Neural progenitor cell (in vitro differentiated cells): ENCODE measurements around the gene THAP11. TPM values are rescaled to one million over a fixed set of nuclear protein-coding genes. Genes with fewer than 3 reads are reported as not detected.
A peak's percentile ranks its signal among the peaks of the same experiment; 100 is the strongest.

Experiments used
- DNase-seq: peaks from one replicate; pipeline ENCODE4 v3.0.0-alpha.2; 2016; ENCODE audit warnings: low spot score
- H2AFZ ChIP-seq: fragments of 200-600 bp; sonication (generic); replicated peaks from 2 replicates; pipeline ENCODE4 v1.6.1; 2016; ENCODE audit warnings: antibody characterized with exemption
- H3F3A ChIP-seq: fragments of 200-600 bp; sonication (generic); 2 replicates; pipeline ENCODE4 v1.6.1; 2016; ENCODE audit warnings: antibody characterized with exemption, low read depth
- H3K27ac ChIP-seq: fragments of 200-600 bp; sonication (generic); 2 replicates; pipeline ENCODE4 v1.5.1; 2016; ENCODE audit warnings: mild to moderate bottlenecking
- H3K27me3 ChIP-seq: fragments of 200-600 bp; sonication (generic); 2 replicates; pipeline ENCODE4 v1.6.1; 2016; ENCODE audit warnings: mild to moderate bottlenecking, moderate library complexity
- H3K36me3 ChIP-seq: fragments of 200-600 bp; sonication (generic); 2 replicates; pipeline ENCODE4 v1.5.1; 2016
- H3K4me1 ChIP-seq: fragments of 200-600 bp; sonication (generic); 2 replicates; pipeline ENCODE4 v1.6.1; 2016; ENCODE audit warnings: mixed run types
- H3K4me2 ChIP-seq: fragments of 200-600 bp; sonication (generic); 2 replicates; pipeline ENCODE4 v1.6.1; 2016
- H3K4me3 ChIP-seq: fragments of 200-600 bp; sonication (generic); 2 replicates; pipeline ENCODE4 v1.5.1; 2016
- H3K79me2 ChIP-seq: fragments of 200-600 bp; sonication (generic); 2 replicates; pipeline ENCODE4 v1.6.1; 2016; ENCODE audit warnings: low read depth
- H3K9ac ChIP-seq: fragments of 200-600 bp; sonication (generic); 2 replicates; pipeline ENCODE4 v1.6.1; 2016
- H3K9me3 ChIP-seq: fragments of 200-600 bp; sonication (generic); 2 replicates; pipeline ENCODE4 v1.5.1; 2016; ENCODE audit warnings: low read depth
- H4K20me1 ChIP-seq: fragments of 200-600 bp; sonication (generic); 2 replicates; pipeline ENCODE4 v1.6.1; 2016; ENCODE audit warnings: low read depth
- H3K27ac Mint-ChIP-seq: 3 replicates; pipeline ENCODE4 v1.8.0; 2021; ENCODE audit warnings: mixed read lengths
- H3K27me3 Mint-ChIP-seq: 2 replicates; pipeline ENCODE4 v1.8.0; 2022; ENCODE audit warnings: low read depth, mild to moderate bottlenecking, inconsistent platforms, moderate library complexity, mixed read lengths; ENCODE audit not compliant: insufficient read depth
- H3K36me3 Mint-ChIP-seq: 3 replicates; pipeline ENCODE4 v1.8.0; 2021; ENCODE audit warnings: mixed read lengths
- H3K4me1 Mint-ChIP-seq: 3 replicates; pipeline ENCODE4 v1.8.0; 2021; ENCODE audit warnings: mixed read lengths
- H3K4me3 Mint-ChIP-seq: 3 replicates; pipeline ENCODE4 v1.8.0; 2021; ENCODE audit warnings: mild to moderate bottlenecking, moderate library complexity, mixed read lengths
- H3K9me3 Mint-ChIP-seq: 3 replicates; pipeline ENCODE4 v1.8.0; 2020; ENCODE audit warnings: mixed read lengths
- EZH2 ChIP-seq: fragments of 200-600 bp; sonication (generic); IDR thresholded peaks from 2 replicates; pipeline ENCODE4 v1.6.1; 2017; ENCODE audit warnings: antibody characterized with exemption, mild to moderate bottlenecking, moderate library complexity
- EZH2phosphoT487 ChIP-seq: fragments of 200-600 bp; sonication (generic); IDR thresholded peaks from 2 replicates; pipeline ENCODE4 v1.6.1; 2017; ENCODE audit warnings: antibody characterized with exemption
- total RNA-seq: library from RNA; depleted of rRNA; stranded (reverse); fragments of >200 nt; gene quantifications from 2 replicates; pipeline ENCODE4 v1.2.3, GENCODE V29; 2015; ENCODE audit warnings: low replicate concordance
- TF ChIP-seq, protein P1 (sequence below): fragments of 200-600 bp; sonication (generic); IDR thresholded peaks from 2 replicates; pipeline ENCODE4 v1.5.1; 2017; ENCODE audit warnings: antibody characterized with exemption, mild to moderate bottlenecking

The THAP11 gene
- total RNA-seq, 1 donor from 2014 or later = 27.3 TPM

DNA sequence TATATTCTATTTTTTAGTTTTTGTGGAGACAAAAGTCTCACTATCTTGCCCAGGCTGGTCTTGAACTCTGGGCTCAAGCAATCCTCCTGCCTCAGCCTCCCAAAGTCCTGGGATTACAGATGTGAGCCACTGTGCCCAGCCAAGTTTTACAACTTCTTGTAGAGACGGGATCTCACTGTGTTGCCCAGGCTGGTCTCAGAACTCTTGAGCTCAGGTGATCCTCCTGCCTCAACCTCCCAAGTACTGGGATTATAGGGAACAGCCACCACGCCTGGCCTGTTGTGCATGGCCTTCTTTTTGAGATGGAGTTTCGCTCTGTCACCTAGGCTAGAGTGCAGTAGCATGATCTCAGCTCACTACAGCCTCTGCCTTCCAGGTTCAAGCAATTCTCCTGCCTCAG is 11.6 kb downstream of the THAP11 start:
- no peaks in the 10 kb centered on the region for H3K27me3 Mint-ChIP-seq
- no peak overlapping the region for H3K27ac ChIP-seq
- peaks cover 100% of the 10 kb centered on the region for H3K79me2 ChIP-seq
- H4K20me1 ChIP-seq = peaks cover 92% of the 10 kb centered on the region
- H3K36me3 Mint-ChIP-seq = peaks cover 18% of the 10 kb centered on the region
- no peaks in the 10 kb centered on the region for H3K9me3 Mint-ChIP-seq
- H3K27me3 ChIP-seq = no peaks in the 10 kb centered on the region
- H3F3A ChIP-seq = peaks cover 5% of the 10 kb centered on the region
- no peak overlapping the region for H3K4me3 Mint-ChIP-seq
- no peaks in the 10 kb centered on the region for H3K9me3 ChIP-seq
- H3K4me1 ChIP-seq = no peaks in the 10 kb centered on the region
- no peak overlapping the region for H3K9ac ChIP-seq
- no peak overlapping the region for H3K27ac Mint-ChIP-seq
- H2AFZ ChIP-seq = no peak overlapping the region
- H3K4me1 Mint-ChIP-seq = peaks cover 17% of the 10 kb centered on the region
- no peaks in the 10 kb centered on the region for H3K36me3 ChIP-seq
- DNase-seq = no peak
- no peak overlapping the region for H3K4me2 ChIP-seq
- TF ChIP-seq, protein P1, sequence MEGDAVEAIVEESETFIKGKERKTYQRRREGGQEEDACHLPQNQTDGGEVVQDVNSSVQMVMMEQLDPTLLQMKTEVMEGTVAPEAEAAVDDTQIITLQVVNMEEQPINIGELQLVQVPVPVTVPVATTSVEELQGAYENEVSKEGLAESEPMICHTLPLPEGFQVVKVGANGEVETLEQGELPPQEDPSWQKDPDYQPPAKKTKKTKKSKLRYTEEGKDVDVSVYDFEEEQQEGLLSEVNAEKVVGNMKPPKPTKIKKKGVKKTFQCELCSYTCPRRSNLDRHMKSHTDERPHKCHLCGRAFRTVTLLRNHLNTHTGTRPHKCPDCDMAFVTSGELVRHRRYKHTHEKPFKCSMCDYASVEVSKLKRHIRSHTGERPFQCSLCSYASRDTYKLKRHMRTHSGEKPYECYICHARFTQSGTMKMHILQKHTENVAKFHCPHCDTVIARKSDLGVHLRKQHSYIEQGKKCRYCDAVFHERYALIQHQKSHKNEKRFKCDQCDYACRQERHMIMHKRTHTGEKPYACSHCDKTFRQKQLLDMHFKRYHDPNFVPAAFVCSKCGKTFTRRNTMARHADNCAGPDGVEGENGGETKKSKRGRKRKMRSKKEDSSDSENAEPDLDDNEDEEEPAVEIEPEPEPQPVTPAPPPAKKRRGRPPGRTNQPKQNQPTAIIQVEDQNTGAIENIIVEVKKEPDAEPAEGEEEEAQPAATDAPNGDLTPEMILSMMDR = no peak
- no peak for TF ChIP-seq EZH2
- no peak for TF ChIP-seq EZH2phosphoT487
- no peak overlapping the region for H3K4me3 ChIP-seq

DNA sequence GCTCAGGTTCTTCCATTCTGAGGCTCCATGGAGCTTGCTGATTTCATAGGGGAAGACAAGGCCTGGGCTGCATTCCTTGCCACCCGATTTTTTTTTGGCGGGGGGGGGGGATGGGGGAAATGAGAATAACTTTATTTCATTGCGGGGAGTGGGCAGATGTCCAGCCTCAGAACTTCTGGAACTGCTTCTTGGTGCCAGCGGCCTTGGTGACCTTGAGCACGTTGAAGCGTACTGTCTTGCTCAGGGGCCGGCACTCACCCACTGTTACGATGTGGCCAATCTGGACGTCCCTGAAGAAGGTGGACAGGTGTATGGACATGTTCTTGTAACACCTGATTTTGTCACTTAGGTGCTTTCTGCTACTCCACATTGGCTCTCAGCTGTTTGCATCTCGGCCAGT is 13.7 kb downstream of the THAP11 start:
- Histone ChIP-seq H3K27me3 (no peaks in the 10 kb centered on the region), H4K20me1 (peaks cover 100% of the 10 kb centered on the region), H3K4me1 (no peaks in the 10 kb centered on the region), H3K9ac (no peak overlapping the region), H3K79me2 (peaks cover 100% of the 10 kb centered on the region), H3K36me3 (no peaks in the 10 kb centered on the region), H3K4me2 (no peak overlapping the region), H2AFZ (no peak overlapping the region), H3K27ac (no peak overlapping the region), H3K9me3 (no peaks in the 10 kb centered on the region), H3F3A (peaks cover 5% of the 10 kb centered on the region), H3K4me3 (no peak overlapping the region)
- no peak overlapping the region for H3K4me3 Mint-ChIP-seq
- no peak for TF ChIP-seq EZH2phosphoT487
- no peak for TF ChIP-seq EZH2
- TF ChIP-seq, protein P1 = no peak
- peak overlapping the region; percentile 29 for H3K27ac Mint-ChIP-seq
- H3K27me3 Mint-ChIP-seq = no peaks in the 10 kb centered on the region
- H3K4me1 Mint-ChIP-seq = peaks cover 13% of the 10 kb centered on the region
- peaks cover 17% of the 10 kb centered on the region for H3K36me3 Mint-ChIP-seq
- no peak for DNase-seq
- H3K9me3 Mint-ChIP-seq = no peaks in the 10 kb centered on the region

DNA sequence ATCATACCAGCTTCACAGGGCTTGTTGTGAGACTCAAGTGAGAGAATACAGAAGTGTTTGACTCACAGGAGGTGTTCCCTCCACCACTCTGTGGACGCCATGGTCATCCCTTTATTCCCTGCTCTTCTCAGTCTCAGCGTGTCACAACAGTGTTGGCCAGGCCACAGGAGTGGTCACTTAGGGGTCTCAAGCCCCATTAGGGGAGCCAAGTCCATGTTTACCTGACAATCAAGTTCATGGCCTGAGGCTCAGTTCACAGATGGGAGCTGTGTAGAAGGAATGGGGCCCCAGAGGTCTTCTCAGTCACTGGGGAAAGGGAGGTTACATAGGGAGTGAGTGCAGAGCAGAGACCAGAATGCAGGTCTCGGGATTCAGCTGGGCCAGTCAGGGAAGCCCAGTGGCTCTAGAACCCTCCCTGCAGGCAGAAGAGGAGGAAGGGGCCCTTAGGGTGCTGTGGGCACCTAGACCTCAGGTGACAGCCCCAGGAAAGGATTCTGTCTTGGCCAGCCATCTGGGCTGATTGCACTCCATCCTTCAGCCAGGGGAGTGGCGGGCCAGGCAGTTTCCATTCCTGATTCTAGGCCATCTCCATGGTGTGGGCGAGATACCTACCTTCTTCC is 14.9 kb downstream of the THAP11 start:
- peaks cover 100% of the 10 kb centered on the region for H3K79me2 ChIP-seq
- H3K9ac ChIP-seq = no peak overlapping the region
- no peak overlapping the region for H3K27ac ChIP-seq
- no peaks in the 10 kb centered on the region for H3K27me3 ChIP-seq
- H3K9me3 Mint-ChIP-seq = no peaks in the 10 kb centered on the region
- peaks cover 2% of the 10 kb centered on the region for H3K27me3 Mint-ChIP-seq
- no peaks in the 10 kb centered on the region for H3K4me1 ChIP-seq
- H3F3A ChIP-seq = peaks cover 2% of the 10 kb centered on the region
- H3K36me3 Mint-ChIP-seq = peaks cover 24% of the 10 kb centered on the region
- H3K27ac Mint-ChIP-seq = peak overlapping the region; percentile 83
- H3K36me3 ChIP-seq = no peaks in the 10 kb centered on the region
- DNase-seq = no peak
- peaks cover 100% of the 10 kb centered on the region for H4K20me1 ChIP-seq
- H3K9me3 ChIP-seq = no peaks in the 10 kb centered on the region
- no peak overlapping the region for H3K4me3 ChIP-seq
- no peak overlapping the region for H3K4me2 ChIP-seq
- no peak for TF ChIP-seq EZH2
- TF ChIP-seq, protein P1 = no peak
- no peak for TF ChIP-seq EZH2phosphoT487
- peaks cover 16% of the 10 kb centered on the region for H3K4me1 Mint-ChIP-seq
- no peak overlapping the region for H3K4me3 Mint-ChIP-seq
- no peak overlapping the region for H2AFZ ChIP-seq
